Measurements from ENCODE around the gene MCAT.

GRCh38 chr22:43173566-43173965, 30.4 kb upstream of the MCAT start:
- no peak for TF ChIP-seq POLR2A (IDR thresholded peaks at IDR 0.05)
- TF ChIP-seq CTCF (IDR thresholded peaks at IDR 0.05 in 4 of 5, conservative IDR thresholded peaks at IDR 0.05 in 1 of 5), result no peak

Data from gastrocnemius medialis (tissue), 4 donors.